ENCODE results near the gene CPM.

CPM gene

GRCh38 chr12:68932961-68933893 lies at the start of gene CPM:
Gene CPM (minus strand): TSS chr12:68933171. CDS start chr12:68932837, 334 bp downstream.
- peak within 1 kb of the TSS; percentile 37 to 64 for H3K27ac ChIP-seq
- H3K4me3 ChIP-seq = peak within 1 kb of the TSS; percentile 81
- DNase-seq (ENCODE audit: low spot score) = no peak
- TF ChIP-seq, protein P1, sequence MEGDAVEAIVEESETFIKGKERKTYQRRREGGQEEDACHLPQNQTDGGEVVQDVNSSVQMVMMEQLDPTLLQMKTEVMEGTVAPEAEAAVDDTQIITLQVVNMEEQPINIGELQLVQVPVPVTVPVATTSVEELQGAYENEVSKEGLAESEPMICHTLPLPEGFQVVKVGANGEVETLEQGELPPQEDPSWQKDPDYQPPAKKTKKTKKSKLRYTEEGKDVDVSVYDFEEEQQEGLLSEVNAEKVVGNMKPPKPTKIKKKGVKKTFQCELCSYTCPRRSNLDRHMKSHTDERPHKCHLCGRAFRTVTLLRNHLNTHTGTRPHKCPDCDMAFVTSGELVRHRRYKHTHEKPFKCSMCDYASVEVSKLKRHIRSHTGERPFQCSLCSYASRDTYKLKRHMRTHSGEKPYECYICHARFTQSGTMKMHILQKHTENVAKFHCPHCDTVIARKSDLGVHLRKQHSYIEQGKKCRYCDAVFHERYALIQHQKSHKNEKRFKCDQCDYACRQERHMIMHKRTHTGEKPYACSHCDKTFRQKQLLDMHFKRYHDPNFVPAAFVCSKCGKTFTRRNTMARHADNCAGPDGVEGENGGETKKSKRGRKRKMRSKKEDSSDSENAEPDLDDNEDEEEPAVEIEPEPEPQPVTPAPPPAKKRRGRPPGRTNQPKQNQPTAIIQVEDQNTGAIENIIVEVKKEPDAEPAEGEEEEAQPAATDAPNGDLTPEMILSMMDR (IDR thresholded peaks at IDR 0.05) = no peak

- no peak overlapping the region for H3K27ac ChIP-seq
- TF ChIP-seq, protein P1 (IDR thresholded peaks at IDR 0.05) = no peak
- H3K4me3 ChIP-seq = no peak overlapping the region
- no peak for DNase-seq (ENCODE audit: low spot score)
Measured at GRCh38 chr12:68981516-68981915, 48.5 kb upstream of the CPM start.

GRCh38 chr12:68980476-68981212 lies 47.7 kb upstream of the CPM start:
- DNase-seq (ENCODE audit: low spot score) = no peak
- TF ChIP-seq, protein P1 (IDR thresholded peaks at IDR 0.05) = no peak
- H3K27ac ChIP-seq = no peak overlapping the region
- H3K4me3 ChIP-seq = no peak overlapping the region

- Histone ChIP-seq H3K27ac (no peak overlapping the region), H3K4me3 (no peak overlapping the region)
- no peak for DNase-seq (ENCODE audit: low spot score)
- TF ChIP-seq, protein P1 (IDR thresholded peaks at IDR 0.05) = no peak
Measured at GRCh38 chr12:68978678-68979077, 45.7 kb upstream of the CPM start.

DNA sequence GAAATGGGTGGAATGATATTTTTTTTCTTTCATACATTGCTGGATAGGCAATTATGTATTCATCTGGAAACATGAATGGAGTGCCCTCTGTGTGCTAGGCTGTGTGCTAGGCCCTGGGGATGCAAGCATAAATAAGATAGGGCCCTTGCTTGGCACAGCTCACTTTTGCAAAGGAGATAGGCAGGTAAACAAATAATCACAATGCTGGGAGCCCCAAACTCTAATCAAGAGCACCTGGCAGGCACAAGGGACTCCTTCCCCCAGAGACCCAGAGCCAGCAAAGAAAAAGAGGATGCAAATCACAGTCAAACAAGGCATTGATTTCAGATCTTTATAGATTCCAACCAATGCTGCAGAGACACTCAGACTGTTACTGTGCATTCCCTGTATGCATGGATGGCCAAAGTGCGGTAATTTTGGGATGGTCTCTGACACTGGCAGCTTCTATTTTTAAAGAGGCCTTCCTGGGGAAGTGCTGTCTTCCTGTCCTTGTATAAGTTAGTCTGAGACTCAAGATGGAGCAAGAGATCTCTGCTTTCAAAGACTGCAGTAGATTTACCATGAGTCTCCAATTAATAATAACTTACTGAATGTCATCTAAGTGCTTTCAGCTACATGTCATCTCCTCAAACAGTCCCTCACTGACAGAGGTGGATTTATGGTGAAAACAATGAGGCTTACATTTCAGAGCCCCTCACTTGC lies 45.1 kb upstream of the CPM start:
- H3K4me3 ChIP-seq = no peak overlapping the region
- no peak for DNase-seq (ENCODE audit: low spot score)
- TF ChIP-seq, protein P1 (IDR thresholded peaks at IDR 0.05) = no peak
- no peak overlapping the region for H3K27ac ChIP-seq

DNA sequence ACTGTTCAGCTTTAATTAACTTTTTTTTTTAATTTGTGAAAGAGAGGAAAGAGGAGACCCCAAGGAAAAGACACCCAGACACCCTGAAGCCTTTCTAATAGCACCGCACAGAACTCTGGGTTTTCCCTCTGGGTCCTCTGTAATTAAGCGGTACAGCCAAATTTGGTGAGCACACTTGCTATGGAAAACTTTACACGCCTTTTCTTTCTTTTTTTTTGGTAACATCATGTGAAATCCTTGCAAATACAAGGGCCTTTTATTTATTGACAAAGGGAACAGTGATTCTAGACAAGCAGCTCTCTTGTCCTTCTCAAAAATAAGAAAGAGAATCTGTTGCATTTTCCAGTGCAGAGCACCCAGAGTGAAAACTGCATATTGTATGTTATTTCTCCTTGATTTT lies 44.4 kb upstream of the CPM start:
- TF ChIP-seq, protein P1 (IDR thresholded peaks at IDR 0.05) = no peak
- DNase-seq (ENCODE audit: low spot score) = no peak
- Histone ChIP-seq H3K4me3 (no peak overlapping the region), H3K27ac (no peak overlapping the region)
